D721Med (cell line): ENCODE measurements around the gene SPANXC.
"Not testable (repeated sequence)": the region's sequence is repeated elsewhere in the genome, so short reads cannot be mapped to it uniquely, and the experiment has no call there.

ENCODE experiments used
- DNase-seq: peaks from one replicate; pipeline ENCODE4 v3.0.0; 2011; ENCODE audit warnings: low spot score; ENCODE audit not compliant: insufficient read length
- FAIRE-seq: peaks from 2 replicates; lab custom pipeline; 2011; peaks lifted over from hg19 to GRCh38; lab: Jason Lieb, UNC
- TF ChIP-seq, protein P1 (sequence below): IDR thresholded peaks from 2 replicates; pipeline ENCODE4 v1.5.1; 2012; ENCODE audit warnings: mild to moderate bottlenecking, control low read depth; ENCODE audit not compliant: insufficient read depth; ENCODE audit errors: missing control alignments

SPANXC gene, protein sequence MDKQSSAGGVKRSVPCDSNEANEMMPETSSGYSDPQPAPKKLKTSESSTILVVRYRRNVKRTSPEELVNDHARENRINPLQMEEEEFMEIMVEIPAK

DNA sequence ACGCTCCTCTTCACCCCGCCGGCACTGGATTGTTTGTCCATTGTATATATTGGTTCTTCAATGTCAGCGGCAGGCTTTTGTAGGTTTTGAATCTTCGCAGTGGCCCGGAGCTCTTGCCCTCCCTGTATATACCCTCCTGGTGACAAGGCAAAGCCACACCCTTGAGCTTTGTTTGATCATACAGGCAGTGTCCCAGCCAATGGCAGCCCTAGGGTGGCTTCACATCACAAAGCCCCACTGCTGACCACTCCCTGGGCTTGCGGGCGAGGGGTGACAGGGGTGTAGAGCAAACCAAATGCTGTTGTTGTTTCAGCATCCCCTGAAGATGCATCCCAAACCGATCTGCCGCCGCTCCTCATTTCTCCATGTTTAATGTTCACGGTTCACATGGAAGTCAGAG lies at the start of gene SPANXC:
Gene SPANXC (minus strand): TSS at position 101 of the 400 bp plus-strand sequence. CDS start 60 bp downstream, at position 41.
- not testable (repeated sequence) for FAIRE-seq

GRCh38 chrX:141279476-141279875 lies 37.2 kb upstream of the SPANXC start:
- DNase-seq (no peak), FAIRE-seq (no peak)
- TF ChIP-seq, protein P1, sequence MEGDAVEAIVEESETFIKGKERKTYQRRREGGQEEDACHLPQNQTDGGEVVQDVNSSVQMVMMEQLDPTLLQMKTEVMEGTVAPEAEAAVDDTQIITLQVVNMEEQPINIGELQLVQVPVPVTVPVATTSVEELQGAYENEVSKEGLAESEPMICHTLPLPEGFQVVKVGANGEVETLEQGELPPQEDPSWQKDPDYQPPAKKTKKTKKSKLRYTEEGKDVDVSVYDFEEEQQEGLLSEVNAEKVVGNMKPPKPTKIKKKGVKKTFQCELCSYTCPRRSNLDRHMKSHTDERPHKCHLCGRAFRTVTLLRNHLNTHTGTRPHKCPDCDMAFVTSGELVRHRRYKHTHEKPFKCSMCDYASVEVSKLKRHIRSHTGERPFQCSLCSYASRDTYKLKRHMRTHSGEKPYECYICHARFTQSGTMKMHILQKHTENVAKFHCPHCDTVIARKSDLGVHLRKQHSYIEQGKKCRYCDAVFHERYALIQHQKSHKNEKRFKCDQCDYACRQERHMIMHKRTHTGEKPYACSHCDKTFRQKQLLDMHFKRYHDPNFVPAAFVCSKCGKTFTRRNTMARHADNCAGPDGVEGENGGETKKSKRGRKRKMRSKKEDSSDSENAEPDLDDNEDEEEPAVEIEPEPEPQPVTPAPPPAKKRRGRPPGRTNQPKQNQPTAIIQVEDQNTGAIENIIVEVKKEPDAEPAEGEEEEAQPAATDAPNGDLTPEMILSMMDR, result no peak

More for the DNA sequence above, at the start of gene SPANXC:
- DNase-seq, result not testable (repeated sequence)

- TF ChIP-seq, protein P1, result peak; percentile 27
- FAIRE-seq (no peak), DNase-seq (no peak)
These were observed 36.0 kb upstream of the SPANXC start for GRCh38 chrX:141278306-141278705.

DNA sequence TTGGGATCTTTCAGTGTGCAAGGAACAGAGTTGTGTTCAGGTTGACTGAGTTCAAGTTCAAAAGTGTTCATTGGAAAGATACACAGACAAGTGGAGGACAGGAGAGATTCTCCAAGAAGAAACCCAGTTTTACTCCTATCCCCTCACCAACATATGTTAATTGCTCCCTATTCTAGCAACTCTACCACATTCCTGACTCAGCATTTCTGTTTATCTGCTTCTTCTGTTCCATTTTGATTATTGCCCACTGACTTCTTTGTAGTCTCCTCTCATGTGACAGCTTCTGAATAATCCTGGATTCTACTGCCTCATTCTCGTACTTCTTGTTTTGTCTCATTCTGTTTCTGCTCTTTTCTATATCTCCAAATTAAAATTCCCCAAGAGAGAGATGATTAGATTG lies 15.8 kb upstream of the SPANXC start:
- no peak for FAIRE-seq
- no peak for DNase-seq
- TF ChIP-seq, protein P1, result no peak

- DNase-seq (no peak), FAIRE-seq (no peak)
- TF ChIP-seq, protein P1, result no peak
These were observed 20.7 kb downstream of the SPANXC start for GRCh38 chrX:141221611-141222010.

GRCh38 chrX:141220342-141221008 lies 21.8 kb downstream of the SPANXC start:
- no peak for FAIRE-seq
- no peak for DNase-seq
- TF ChIP-seq, protein P1, result no peak

GRCh38 chrX:141214196-141214595 lies 28.1 kb downstream of the SPANXC start:
- DNase-seq, result no peak
- TF ChIP-seq, protein P1, result no peak
- no peak for FAIRE-seq
